Right lobe of liver (tissue), 4 donors: ENCODE data around the gene ANKRD13A.
"Not testable (repeated sequence)": the region's sequence is repeated elsewhere in the genome, so short reads cannot be mapped to it uniquely, and the experiment has no call there.

Source experiments
- CTCF ChIP-seq, 4 donors: fragments of 200-600 bp in 3 of 4; fragments of 450-650 bp in 1 of 4; IDR thresholded peaks; one replicate each; pipeline versions ENCODE4 v1.5.1 to v1.8.0; 2016 to 2022; ENCODE audit warnings: antibody characterized with exemption in 4 of 4, mild to moderate bottlenecking in 2 of 4
- POLR2A ChIP-seq: fragments of 450-650 bp; IDR thresholded peaks from one replicate; pipeline ENCODE4 v1.6.1; 2017; ENCODE audit warnings: antibody characterized with exemption, mild to moderate bottlenecking
- donor health status: DM: no; HTN: no; CAD: no.
- donor health status: DM: no; HTN: no; CAD: no.
- donor health status: DM: no; HTN: yes; CAD: no.

DNA sequence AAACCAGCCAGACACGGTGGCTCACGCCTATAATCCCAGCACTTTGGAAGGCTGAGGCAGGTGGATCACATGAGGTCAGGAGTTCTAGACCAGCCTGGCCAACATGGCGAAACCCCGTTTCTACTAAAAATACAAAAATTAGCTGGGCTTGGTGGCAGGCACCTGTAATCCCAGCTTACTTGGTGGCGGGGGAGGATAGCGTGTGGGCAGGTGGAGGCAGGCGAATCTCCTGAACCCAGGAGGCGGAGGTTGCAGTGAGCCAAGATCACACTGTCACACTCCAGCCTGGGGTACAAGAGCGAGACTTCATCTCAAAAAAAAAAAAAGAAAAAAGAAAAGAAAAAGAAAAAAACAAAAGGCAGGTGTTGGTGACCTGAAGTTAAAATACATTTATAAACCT lies 73.4 kb downstream of the ANKRD13A start:
- TF ChIP-seq CTCF (IDR thresholded peaks at IDR 0.05); POLR2A: not testable (repeated sequence)
